ENCODE results near the gene BHLHE40.

BHLHE40 gene

DNA sequence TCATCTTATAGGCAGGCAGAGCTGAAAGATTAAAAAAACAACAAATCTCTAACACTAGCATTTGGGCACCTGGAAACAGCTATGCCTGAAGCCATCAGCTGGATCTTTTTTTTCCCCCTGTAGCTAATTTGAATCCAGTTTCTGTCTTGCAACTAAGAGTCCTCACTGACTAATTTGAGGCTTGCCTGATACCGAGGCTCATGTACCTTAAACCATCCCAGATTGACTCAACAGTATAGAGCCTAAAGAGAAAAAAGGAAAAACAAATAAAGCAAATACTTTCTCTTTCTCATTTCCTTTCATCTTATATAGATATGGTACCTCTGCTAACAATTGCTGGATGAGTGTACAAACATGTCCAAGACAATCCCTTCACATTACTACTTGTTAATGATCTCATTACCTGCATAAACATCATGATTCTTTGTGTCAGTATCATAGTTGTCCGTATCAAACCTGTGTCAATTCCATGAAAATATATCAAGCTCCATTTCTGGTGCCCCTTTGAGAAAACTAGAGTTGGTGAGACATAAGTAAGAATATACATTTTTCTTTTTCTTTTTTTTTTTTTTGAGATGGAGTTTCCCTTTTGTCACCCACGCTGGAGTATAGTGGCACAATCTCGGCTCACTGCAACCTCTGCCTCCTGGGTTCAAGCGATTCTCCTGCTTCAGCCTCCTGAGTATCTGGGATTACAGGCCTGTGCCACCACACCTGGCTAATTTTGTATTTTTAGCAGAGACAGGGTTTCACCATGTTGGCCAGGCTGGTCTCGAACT lies 43.1 kb downstream of the BHLHE40 start:
- no peak for DNase-seq

DNA sequence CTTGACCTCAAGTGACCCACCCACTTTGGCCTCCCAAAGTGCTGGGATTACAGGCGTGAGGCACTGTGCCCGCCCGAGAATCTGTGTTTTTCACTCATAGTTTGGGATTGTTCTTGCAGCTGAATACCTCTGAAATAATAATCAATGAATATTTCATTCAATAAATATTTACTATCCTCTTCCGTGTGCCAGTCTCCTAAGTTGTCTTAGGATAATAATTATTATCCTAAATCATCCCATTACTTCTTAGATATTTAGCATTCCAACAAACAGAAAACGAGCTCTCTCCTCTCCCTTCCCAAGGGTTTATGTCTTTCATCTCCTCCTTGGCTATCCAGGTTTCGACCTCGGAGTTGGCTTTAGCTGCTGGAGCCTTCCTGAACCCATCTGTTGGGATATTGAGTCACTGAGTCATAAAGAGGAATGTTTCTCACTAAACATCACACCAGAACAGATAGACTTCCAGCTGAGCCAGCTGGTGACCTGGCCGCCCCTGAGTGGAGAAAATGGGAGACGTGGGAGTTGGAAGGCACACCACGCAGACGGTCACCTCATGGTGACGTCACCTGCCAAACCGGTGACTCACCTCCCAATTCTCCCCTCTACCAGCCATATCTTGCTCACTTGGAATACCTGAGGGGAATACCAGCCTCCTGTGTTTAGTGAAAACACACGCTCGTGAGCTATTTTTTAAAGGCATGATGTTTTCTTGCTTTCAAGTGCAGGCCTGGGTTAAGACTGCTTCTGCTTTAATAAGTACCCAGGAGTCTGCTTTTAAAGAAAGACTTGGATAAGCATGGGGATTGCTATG lies 43.9 kb downstream of the BHLHE40 start:
- no peak for DNase-seq

DNA sequence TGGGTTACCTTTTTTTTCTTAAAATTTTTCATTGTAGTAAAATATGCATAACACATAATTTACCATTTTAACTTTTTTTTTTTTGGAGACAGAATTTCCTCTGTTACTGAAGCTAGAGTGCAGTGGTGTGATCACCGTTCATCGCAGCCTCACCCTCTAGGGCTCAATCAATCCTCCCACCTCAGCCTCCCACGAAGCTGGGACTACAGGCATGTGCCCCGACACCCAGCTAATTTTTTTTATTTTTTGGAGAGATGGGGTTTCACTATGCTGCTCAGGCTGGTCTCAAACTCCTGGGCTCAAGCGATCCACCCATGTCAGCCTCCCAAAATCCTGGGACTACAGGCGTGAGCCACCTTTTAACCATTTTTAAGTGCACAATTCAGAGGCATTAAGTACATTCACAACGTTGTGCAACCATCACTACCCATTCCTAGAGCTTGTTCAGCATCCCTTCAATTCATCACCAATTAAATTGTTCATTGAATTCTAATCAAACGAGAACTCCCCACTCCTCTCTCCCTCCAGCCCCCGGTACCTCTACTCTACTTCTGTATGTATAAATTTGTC lies 44.6 kb downstream of the BHLHE40 start:
- no peak for DNase-seq

DNA sequence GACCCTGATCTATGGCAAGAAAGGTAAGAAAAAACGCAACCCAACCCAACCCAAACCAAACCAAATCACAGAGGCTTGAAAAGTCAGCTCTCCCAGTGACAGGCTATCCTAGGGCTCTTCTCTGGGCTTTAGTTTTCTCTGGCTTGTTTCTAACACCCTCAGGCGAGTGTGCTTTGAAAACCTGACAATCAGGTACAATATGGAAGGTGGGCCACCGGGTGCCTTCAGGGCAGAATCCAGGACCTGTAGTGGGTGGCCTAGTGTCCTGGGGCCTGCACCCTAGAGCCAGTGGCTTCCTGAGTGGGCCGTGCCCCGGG lies 46.8 kb downstream of the BHLHE40 start:
- DNase-seq, result no peak

DNA sequence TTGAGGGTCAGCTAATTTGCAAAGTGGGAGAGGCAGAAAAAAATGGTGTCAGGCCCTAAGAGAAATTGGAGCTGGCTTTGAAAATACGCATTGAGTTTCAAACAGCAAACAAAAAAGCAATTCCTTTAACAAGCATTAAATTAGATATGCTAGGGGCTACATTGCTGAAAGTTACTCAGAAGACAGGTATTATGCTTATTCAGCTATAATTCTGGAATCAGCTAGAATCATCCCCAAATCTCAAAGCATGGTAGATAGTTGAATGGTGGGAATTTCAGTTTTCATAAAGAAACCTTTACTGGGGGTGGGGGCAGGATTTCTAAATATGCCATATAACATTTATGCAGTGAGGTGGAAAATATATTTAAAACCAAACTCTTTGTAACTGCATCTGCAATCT lies 50.5 kb downstream of the BHLHE40 start:
- DNase-seq, result no peak

DNA sequence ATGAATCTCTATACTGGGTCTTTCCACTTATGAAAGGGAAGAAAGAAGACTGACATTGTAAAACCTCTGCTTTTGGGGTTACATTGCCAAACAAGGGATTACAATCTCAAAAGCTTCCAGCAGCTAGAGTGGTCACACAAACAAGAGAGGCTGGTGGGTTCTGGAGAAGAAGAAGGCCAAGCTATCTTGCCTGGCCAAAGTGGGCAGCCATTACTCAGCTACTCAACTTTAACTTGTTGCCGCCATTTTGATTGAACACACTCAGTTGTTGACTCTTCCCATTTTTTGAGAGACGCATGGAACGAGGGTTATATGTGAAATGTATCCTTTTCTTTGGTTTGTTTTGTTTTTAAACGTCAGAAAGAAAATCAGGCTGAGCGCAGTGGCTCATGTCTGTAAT lies 50.9 kb downstream of the BHLHE40 start:
- DNase-seq, result no peak

DNA sequence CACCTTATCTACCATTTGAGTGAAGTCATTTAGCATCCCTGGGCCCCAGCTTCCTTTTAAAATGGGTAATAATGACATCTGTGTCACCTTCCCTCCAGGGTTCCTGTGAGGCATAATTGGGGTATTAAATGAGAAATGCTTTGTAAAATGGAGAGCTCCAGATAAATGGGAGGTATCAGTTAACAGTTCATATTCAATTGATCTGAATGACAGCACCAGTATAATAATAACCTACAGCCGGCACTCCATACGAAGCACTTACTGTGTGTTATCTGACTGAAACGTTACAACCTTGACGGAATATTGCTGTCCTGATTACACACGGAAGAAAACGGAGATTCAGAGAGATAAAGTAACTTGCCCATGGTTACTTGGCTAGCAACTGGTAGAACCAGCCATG lies 53.6 kb downstream of the BHLHE40 start:
- DNase-seq, result no peak

Measured in activated gamma-delta T cell (primary cell).